ENCODE measurements around the gene ACTR1A.

DNA sequence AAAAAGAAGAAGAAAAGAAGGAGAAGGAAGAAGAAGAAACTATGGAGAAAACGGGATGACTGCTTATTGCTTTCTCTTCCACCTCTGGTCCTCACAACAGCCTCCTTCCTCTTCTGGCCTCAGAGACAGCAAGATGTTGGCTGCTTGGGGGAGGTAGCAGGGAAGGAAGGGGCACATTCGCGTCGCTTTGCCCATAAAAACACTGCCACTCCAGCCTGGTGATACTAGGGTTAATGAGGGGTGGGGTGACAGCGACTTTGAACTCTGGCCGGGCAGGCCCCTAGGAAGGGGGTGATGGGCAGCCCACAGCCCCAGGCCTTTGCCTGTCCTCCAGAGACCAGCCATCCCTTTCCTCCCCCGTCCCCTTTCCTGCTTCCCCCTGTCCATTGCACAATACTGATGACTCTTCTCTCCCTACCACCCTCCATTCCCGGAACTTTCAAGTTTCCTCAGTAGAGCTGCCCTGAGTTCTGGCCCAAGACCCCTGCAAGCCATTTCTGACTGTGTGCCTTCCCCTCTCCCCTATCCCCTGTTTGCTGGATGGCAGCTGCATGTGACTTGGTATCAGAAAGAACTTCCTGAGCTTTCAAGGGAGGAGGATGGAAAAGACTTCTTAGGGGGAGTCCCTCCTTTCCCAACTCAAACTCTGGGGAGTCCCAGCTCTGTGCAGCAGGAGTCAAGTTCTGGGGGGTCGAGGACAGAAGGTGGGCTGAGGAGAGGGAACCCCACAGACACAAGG is 67.9 kb downstream of the ACTR1A start:
- TF ChIP-seq, protein P1, sequence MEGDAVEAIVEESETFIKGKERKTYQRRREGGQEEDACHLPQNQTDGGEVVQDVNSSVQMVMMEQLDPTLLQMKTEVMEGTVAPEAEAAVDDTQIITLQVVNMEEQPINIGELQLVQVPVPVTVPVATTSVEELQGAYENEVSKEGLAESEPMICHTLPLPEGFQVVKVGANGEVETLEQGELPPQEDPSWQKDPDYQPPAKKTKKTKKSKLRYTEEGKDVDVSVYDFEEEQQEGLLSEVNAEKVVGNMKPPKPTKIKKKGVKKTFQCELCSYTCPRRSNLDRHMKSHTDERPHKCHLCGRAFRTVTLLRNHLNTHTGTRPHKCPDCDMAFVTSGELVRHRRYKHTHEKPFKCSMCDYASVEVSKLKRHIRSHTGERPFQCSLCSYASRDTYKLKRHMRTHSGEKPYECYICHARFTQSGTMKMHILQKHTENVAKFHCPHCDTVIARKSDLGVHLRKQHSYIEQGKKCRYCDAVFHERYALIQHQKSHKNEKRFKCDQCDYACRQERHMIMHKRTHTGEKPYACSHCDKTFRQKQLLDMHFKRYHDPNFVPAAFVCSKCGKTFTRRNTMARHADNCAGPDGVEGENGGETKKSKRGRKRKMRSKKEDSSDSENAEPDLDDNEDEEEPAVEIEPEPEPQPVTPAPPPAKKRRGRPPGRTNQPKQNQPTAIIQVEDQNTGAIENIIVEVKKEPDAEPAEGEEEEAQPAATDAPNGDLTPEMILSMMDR (IDR thresholded peaks at IDR 0.05): no peak
- TF ChIP-seq JUN (CRISPR knock-in tag; IDR thresholded peaks at IDR 0.05): no peak
- no peak for TF ChIP-seq SMAD4 (CRISPR knock-in tag; IDR thresholded peaks at IDR 0.05)
